CD8-positive, alpha-beta memory T cell (primary cell): Measurements from ENCODE around the gene STK38L. TPM values are rescaled to one million over a fixed set of nuclear protein-coding genes. Genes with fewer than 3 reads are reported as not detected.

Experiments used
- CTCF ChIA-PET: fragments of 350-600 bp; sonication (Branson Sonifier 250); formaldehyde crosslinking; loops from one replicate; lab custom pipeline; 2021; ENCODE audit warnings: antibody characterized with exemption; lab: Charles Lee
- POLR2A ChIA-PET: fragments of 350-600 bp; sonication (Branson Sonifier 250); formaldehyde crosslinking; loops from one replicate; lab custom pipeline; 2021; ENCODE audit warnings: antibody characterized with exemption; lab: Charles Lee
- DNase-seq, 5 donors: peaks; one replicate each; pipeline versions ENCODE4 v3.0.0 to v3.0.0-alpha.2; 2020 to 2022; ENCODE audit warnings: mixed read lengths in 1 of 5
- H3K27ac ChIP-seq: one replicate; pipeline ENCODE4 v1.7.0; 2013; ENCODE audit warnings: low read depth, mild to moderate bottlenecking, low read length, moderate library complexity
- H3K27me3 ChIP-seq: 2 replicates; pipeline ENCODE4 v1.7.0; 2013; ENCODE audit warnings: low read length, mild to moderate bottlenecking; ENCODE audit not compliant: insufficient read depth, poor library complexity, severe bottlenecking
- H3K36me3 ChIP-seq: 2 replicates; pipeline ENCODE4 v1.7.0; 2013; ENCODE audit warnings: mild to moderate bottlenecking, low read length, moderate library complexity; ENCODE audit not compliant: insufficient read depth
- H3K4me1 ChIP-seq: 2 replicates; pipeline ENCODE4 v1.7.0; 2013; ENCODE audit warnings: mild to moderate bottlenecking, low read length, moderate library complexity; ENCODE audit not compliant: insufficient read depth
- H3K4me3 ChIP-seq: 2 replicates; pipeline ENCODE4 v1.7.0; 2013; ENCODE audit warnings: mild to moderate bottlenecking, low read length
- H3K9me3 ChIP-seq: 2 replicates; pipeline ENCODE4 v1.7.0; 2013; ENCODE audit warnings: mild to moderate bottlenecking, low read length
- H3K27ac Mint-ChIP-seq, 8 donors: one replicate each; pipeline ENCODE4 v1.8.0; 2020 to 2021; ENCODE audit warnings: mixed read lengths in 8 of 8, mild to moderate bottlenecking in 6 of 8, inconsistent platforms in 3 of 8, moderate library complexity in 3 of 8
- H3K27me3 Mint-ChIP-seq, 2 donors: one replicate each; pipeline ENCODE4 v1.8.0; 2020 to 2021; ENCODE audit warnings: mixed read lengths in 2 of 2, mild to moderate bottlenecking in 1 of 2, moderate library complexity in 1 of 2
- H3K36me3 Mint-ChIP-seq, 3 donors: one replicate each; pipeline ENCODE4 v1.8.0; 2020 to 2021; ENCODE audit warnings: mixed read lengths in 3 of 3, inconsistent platforms in 1 of 3, mild to moderate bottlenecking in 1 of 3
- H3K4me1 Mint-ChIP-seq, 3 donors: one replicate each; pipeline ENCODE4 v1.8.0; 2020 to 2021; ENCODE audit warnings: mixed read lengths in 3 of 3, inconsistent platforms in 1 of 3, mild to moderate bottlenecking in 1 of 3
- H3K4me3 Mint-ChIP-seq, 7 donors: one replicate each; pipeline ENCODE4 v1.8.0; 2020 to 2021; ENCODE audit warnings: mixed read lengths in 7 of 7, mild to moderate bottlenecking in 6 of 7, moderate library complexity in 4 of 7, inconsistent platforms in 2 of 7
- H3K9me3 Mint-ChIP-seq, 5 donors: one replicate each; pipeline ENCODE4 v1.8.0; 2020 to 2022; ENCODE audit warnings: mixed read lengths in 5 of 5, mild to moderate bottlenecking in 3 of 5, moderate library complexity in 2 of 5, inconsistent platforms in 1 of 5
- polyA plus RNA-seq: library from polyadenylated mRNA; unstranded; fragments of 300-500 nt; fragmentation: Illumina TruSeq; gene quantifications from one replicate; pipeline ENCODE4 v1.2.3, GENCODE V29; 2021
- total RNA-seq, 2 experiments: library from RNA; stranded (reverse); gene quantifications; one replicate each; pipeline ENCODE4 v1.2.3, GENCODE V29; 2021

STK38L gene
- total and polyA plus RNA-seq, 3 experiments from 2014 or later: 7.1 to 27.7 (median 23.1) TPM

DNA sequence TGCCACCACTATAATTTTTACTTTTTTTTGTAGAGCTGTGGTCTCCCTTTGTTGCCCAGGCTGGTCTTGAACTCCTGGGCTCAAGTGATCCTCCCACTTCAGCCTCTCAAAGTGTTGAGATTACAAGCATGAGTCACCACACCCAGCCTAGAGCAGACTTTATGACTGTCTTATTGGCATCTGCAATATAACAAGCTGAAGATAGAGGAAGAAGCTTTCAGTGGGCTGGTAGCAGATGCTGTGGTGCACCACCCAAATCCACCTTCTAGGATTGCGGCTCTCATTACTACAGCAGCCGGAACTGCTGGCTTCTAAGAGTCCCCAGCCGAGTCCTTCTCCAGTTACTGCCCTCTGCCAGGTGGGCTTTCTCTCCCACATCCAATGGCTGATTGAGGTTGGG lies 7.6 kb upstream of the STK38L start:
- H3K36me3 ChIP-seq: no peaks in the 10 kb centered on the region
- Mint-ChIP-seq H3K27me3 (peaks cover 5% of the 10 kb centered on the region in 2 donors), H3K4me1 (peaks cover 12 to 20% (median 18%) of the 10 kb centered on the region in 3 donors), H3K9me3 (no peaks in the 10 kb centered on the region), H3K36me3 (no peaks in the 10 kb centered on the region), H3K4me3 (no peak overlapping the region), H3K27ac (no peak overlapping the region)
- POLR2A ChIA-PET: no interaction called here
- no peak overlapping the region for H3K27ac ChIP-seq
- no peak for DNase-seq
- no peaks in the 10 kb centered on the region for H3K27me3 ChIP-seq
- H3K9me3 ChIP-seq: no peaks in the 10 kb centered on the region
- no peak overlapping the region for H3K4me3 ChIP-seq
- H3K4me1 ChIP-seq: no peaks in the 10 kb centered on the region
- CTCF ChIA-PET: interaction anchor here (1.0 kb wide), 1 partner anchor 15 kb away, joined by 4 read pairs; no protein-coding TSS in a partner anchor

DNA sequence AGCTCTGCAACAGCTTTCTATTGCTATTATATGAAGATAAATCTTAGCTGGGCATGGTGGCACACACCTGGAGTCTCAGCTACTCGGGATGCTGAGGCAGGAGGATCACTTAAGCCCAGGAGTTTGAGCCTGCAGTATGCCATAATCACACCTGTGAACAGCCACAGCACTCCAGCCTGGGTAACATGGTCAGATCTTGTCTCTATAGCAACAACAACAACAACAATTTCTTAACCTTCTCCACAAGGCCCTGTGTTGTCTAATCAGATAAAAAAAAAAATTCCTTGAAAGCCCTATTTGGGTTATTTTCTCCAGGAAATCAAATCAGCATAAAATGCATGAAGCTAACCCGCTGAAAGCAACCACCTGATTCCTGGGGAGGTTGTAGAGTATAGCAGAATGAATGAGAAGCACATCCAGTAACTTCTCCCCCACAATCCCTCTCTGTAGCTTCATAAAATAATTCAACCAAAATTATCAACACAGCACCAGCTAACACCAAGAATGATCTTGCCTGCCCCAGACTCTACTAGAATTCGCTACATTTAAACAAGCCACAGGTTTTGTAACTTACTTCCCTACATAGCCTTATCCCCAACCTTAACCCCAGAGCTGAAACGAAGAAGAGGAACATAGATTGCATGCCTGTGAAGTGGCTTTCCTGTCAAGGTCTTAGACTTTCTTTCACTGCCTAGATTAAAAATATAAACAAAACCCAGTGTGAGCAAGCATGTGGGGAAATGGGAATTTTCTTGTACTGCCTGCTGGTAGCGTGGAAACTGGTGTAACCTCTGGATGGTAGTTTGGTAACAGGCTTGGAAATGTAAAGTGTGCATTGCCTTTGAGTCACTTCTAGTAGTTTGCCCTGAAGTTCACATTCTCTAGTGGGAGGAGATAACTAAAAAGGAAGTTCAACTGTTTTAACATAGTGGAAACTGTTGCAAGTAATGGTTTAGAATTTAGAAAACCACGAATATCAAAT lies 6.0 kb upstream of the STK38L start:
- Mint-ChIP-seq H3K4me1 (peaks cover 12 to 20% (median 18%) of the 10 kb centered on the region in 3 donors), H3K36me3 (no peaks in the 10 kb centered on the region), H3K9me3 (no peaks in the 10 kb centered on the region), H3K27me3 (peaks cover 0 to 2% of the 10 kb centered on the region in 2 donors), H3K4me3 (peak overlapping the region in 2 of 7 donors; percentile 9 to 33), H3K27ac (peak overlapping the region; percentile 10 to 81 (median 56))
- no peak overlapping the region for H3K4me3 ChIP-seq
- ChIA-PET CTCF (no interaction called here), POLR2A (no interaction called here)
- H3K27me3 ChIP-seq: no peaks in the 10 kb centered on the region
- no peaks in the 10 kb centered on the region for H3K36me3 ChIP-seq
- H3K9me3 ChIP-seq: no peaks in the 10 kb centered on the region
- H3K4me1 ChIP-seq: no peaks in the 10 kb centered on the region
- peak in 2 of 5 donors; percentile 13 to 17 for DNase-seq
- no peak overlapping the region for H3K27ac ChIP-seq

GRCh38 chr12:27243006-27243405 lies 1.1 kb upstream of the STK38L start:
- H3K36me3 Mint-ChIP-seq: peaks cover 0 to 11% (median 0%) of the 10 kb centered on the region in 3 donors
- Histone ChIP-seq H3K27ac (no peak overlapping the region), H3K4me1 (peaks cover 20% of the 10 kb centered on the region), H3K36me3 (no peaks in the 10 kb centered on the region), H3K9me3 (no peaks in the 10 kb centered on the region), H3K27me3 (no peaks in the 10 kb centered on the region), H3K4me3 (no peak overlapping the region)
- CTCF ChIA-PET: interaction anchor here (1.0 kb wide), 1 partner anchor 63 kb away, joined by 3 read pairs; no protein-coding TSS in a partner anchor
- H3K4me3 Mint-ChIP-seq: peak overlapping the region; percentile 90 to 100 (median 98)
- no peaks in the 10 kb centered on the region for H3K9me3 Mint-ChIP-seq
- no peak for DNase-seq
- POLR2A ChIA-PET: no interaction called here
- peak overlapping the region; percentile 85 to 98 (median 96) for H3K27ac Mint-ChIP-seq
- no peaks in the 10 kb centered on the region for H3K27me3 Mint-ChIP-seq
- peaks cover 40 to 53% (median 52%) of the 10 kb centered on the region in 3 donors for H3K4me1 Mint-ChIP-seq

DNA sequence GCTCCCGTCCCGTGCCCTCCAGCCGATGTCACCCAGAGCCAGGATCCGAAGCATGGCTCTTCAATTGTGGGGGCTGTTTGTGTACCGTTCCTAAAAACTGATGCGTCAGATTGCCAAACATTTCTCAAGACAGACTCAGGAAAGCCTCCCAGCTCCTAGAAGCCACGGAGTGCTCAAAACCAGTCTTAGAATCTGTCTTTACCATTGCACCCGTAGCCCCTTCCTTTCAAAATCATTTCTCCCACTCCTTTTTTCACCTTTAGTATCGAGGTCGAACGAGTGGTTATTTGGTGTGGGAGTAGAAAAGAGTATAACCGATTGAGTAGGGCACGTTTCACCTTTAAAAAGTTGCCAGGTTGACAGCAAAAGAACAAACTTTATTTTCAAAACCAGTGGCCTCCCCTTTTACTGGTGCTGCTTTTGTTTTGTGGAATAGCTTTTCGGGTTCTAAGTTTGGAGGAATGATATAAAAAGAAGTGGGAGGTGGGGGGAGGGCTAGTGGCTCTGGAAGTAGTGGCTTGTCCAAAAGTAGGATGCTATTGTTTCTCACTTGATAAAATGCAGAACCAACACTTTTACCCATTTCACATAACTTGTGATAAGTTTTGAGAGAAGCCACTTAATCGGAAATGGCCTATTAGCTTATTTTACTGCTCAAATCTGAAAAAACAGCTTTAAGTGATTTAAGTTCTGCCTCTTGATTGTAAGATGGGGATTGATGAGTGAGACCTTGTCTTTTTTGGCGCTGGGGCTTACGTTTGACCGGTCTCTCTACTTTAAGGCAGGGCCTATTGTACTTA lies 803 bp downstream of the STK38L start:
- Histone ChIP-seq H3K36me3 (no peaks in the 10 kb centered on the region), H3K9me3 (no peaks in the 10 kb centered on the region), H3K4me3 (peak overlapping the region; percentile 59), H3K27ac (peak overlapping the region; percentile 75), H3K27me3 (no peaks in the 10 kb centered on the region), H3K4me1 (peaks cover 20% of the 10 kb centered on the region)
- Mint-ChIP-seq H3K4me1 (peaks cover 35 to 51% (median 51%) of the 10 kb centered on the region in 3 donors), H3K27ac (peak overlapping the region; percentile 85 to 99 (median 97)), H3K27me3 (no peaks in the 10 kb centered on the region), H3K36me3 (peaks cover 0 to 12% (median 0%) of the 10 kb centered on the region in 3 donors), H3K9me3 (no peaks in the 10 kb centered on the region), H3K4me3 (peak overlapping the region; percentile 90 to 100 (median 98))
- POLR2A ChIA-PET: interaction anchor here (0.6 to 1.6 kb wide), 3 partner anchors 223 to 474 kb away, joined by 3 to 5 read pairs (median 3); partner anchors contain the start of gene MED21
- CTCF ChIA-PET: interaction anchor here (1.1 to 1.4 kb wide), 2 partner anchors 13 to 62 kb away, joined by 3 to 4 read pairs; no protein-coding TSS in a partner anchor
- no peak for DNase-seq

GRCh38 chr12:27246141-27246540 lies 2.1 kb downstream of the STK38L start:
- POLR2A ChIA-PET: no interaction called here
- no peak for DNase-seq
- Histone ChIP-seq H3K27me3 (no peaks in the 10 kb centered on the region), H3K4me1 (peaks cover 20% of the 10 kb centered on the region), H3K9me3 (no peaks in the 10 kb centered on the region), H3K27ac (no peak overlapping the region), H3K4me3 (no peak overlapping the region), H3K36me3 (no peaks in the 10 kb centered on the region)
- CTCF ChIA-PET: no interaction called here
- peak overlapping the region in 3 of 8 donors; percentile 6 to 85 (median 42) for H3K27ac Mint-ChIP-seq
- H3K36me3 Mint-ChIP-seq: peaks cover 0 to 14% (median 3%) of the 10 kb centered on the region in 3 donors
- H3K27me3 Mint-ChIP-seq: no peaks in the 10 kb centered on the region
- no peaks in the 10 kb centered on the region for H3K9me3 Mint-ChIP-seq
- H3K4me3 Mint-ChIP-seq: peak overlapping the region in 5 of 7 donors; percentile 23 to 59 (median 56)
- peaks cover 36 to 58% (median 54%) of the 10 kb centered on the region in 3 donors for H3K4me1 Mint-ChIP-seq

DNA sequence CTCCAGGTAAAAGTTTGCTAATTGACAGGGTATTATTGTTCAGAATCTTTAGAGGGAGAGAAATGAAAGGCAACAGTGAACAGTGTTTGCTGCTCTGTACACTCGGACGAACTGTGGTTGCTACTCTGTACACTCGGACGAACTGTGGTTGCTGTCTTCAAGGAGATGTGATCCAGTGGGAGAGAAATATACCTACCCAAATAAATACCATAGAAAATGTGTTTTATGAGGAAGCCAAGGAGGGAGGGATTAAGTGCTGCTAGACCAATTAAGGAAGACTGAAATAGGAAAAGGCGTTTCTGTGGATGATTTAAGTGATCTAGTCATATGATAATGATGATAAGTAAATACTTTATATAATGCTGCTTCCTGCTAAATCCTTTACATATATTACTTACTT lies 2.7 kb downstream of the STK38L start:
- Mint-ChIP-seq H3K27me3 (no peaks in the 10 kb centered on the region), H3K4me1 (peaks cover 37 to 58% (median 55%) of the 10 kb centered on the region in 3 donors), H3K36me3 (peaks cover 0 to 14% (median 3%) of the 10 kb centered on the region in 3 donors), H3K4me3 (peak overlapping the region in 5 of 7 donors; percentile 6 to 66 (median 49)), H3K9me3 (no peaks in the 10 kb centered on the region), H3K27ac (peak overlapping the region in 3 of 8 donors; percentile 15 to 85 (median 21))
- H3K27ac ChIP-seq: no peak overlapping the region
- ChIA-PET POLR2A (no interaction called here), CTCF (no interaction called here)
- H3K36me3 ChIP-seq: no peaks in the 10 kb centered on the region
- no peaks in the 10 kb centered on the region for H3K9me3 ChIP-seq
- H3K4me3 ChIP-seq: no peak overlapping the region
- H3K4me1 ChIP-seq: peaks cover 20% of the 10 kb centered on the region
- no peaks in the 10 kb centered on the region for H3K27me3 ChIP-seq
- DNase-seq: no peak

- H3K36me3 Mint-ChIP-seq: peaks cover 0 to 12% (median 3%) of the 10 kb centered on the region in 3 donors
- H3K27me3 Mint-ChIP-seq: no peaks in the 10 kb centered on the region
- no peaks in the 10 kb centered on the region for H3K9me3 Mint-ChIP-seq
- ChIA-PET POLR2A (no interaction called here), CTCF (no interaction called here)
- no peak overlapping the region for H3K4me3 Mint-ChIP-seq
- H3K27me3 ChIP-seq: no peaks in the 10 kb centered on the region
- no peak overlapping the region for H3K27ac ChIP-seq
- H3K4me1 Mint-ChIP-seq: peaks cover 25 to 46% (median 42%) of the 10 kb centered on the region in 3 donors
- H3K4me3 ChIP-seq: no peak overlapping the region
- no peak overlapping the region for H3K27ac Mint-ChIP-seq
- H3K9me3 ChIP-seq: no peaks in the 10 kb centered on the region
- no peaks in the 10 kb centered on the region for H3K4me1 ChIP-seq
- DNase-seq: no peak
- no peaks in the 10 kb centered on the region for H3K36me3 ChIP-seq
These were observed 8.8 kb downstream of the STK38L start for GRCh38 chr12:27252934-27253333.
